Right atrium auricular region (tissue), 2 donors: Measurements from ENCODE around the gene VRK1. TPM values are rescaled to one million over a fixed set of nuclear protein-coding genes. Genes with fewer than 3 reads are reported as not detected.
"Not testable (repeated sequence)": the region's sequence is repeated elsewhere in the genome, so short reads cannot be mapped to it uniquely, and the experiment has no call there.

Experiments used
- DNase-seq: peaks from one replicate; pipeline ENCODE4 v3.0.0-alpha.2; 2019; ENCODE audit warnings: low spot score
- H3K27ac ChIP-seq, 2 donors: fragments of 200-600 bp; sonication (generic); 1 replicate in 1 of 2; 2 replicates in 1 of 2; pipeline ENCODE4 v1.5.1; 2016 to 2019
- H3K27me3 ChIP-seq, 2 donors: fragments of 200-600 bp; sonication (generic); one replicate each; pipeline versions ENCODE4 v1.5.1 to v1.6.0; 2017 to 2019
- H3K36me3 ChIP-seq: fragments of 200-600 bp; sonication (generic); one replicate; pipeline ENCODE4 v1.5.1; 2016
- H3K4me1 ChIP-seq, 2 donors: fragments of 200-600 bp; sonication (generic); one replicate each; pipeline versions ENCODE4 v1.5.1 to v1.6.0; 2017 to 2019
- H3K4me3 ChIP-seq, 2 donors: fragments of 200-600 bp; sonication (generic); 1 replicate in 1 of 2; 2 replicates in 1 of 2; pipeline ENCODE4 v1.5.1; 2017 to 2019; ENCODE audit warnings: mild to moderate bottlenecking in 1 of 2, moderate library complexity in 1 of 2
- H3K9me3 ChIP-seq, 2 donors: fragments of 200-600 bp; sonication (generic); one replicate each; pipeline ENCODE4 v1.5.1; 2019
- total RNA-seq, 2 donors: library from RNA; depleted of rRNA; stranded (reverse); fragments of >200 nt; gene quantifications; one replicate each; pipeline ENCODE4 v1.1.0, GENCODE V29; 2016
- TF ChIP-seq, protein P1 (sequence below), 2 donors: fragments of 200-600 bp; sonication (generic); IDR thresholded peaks; one replicate each; pipeline ENCODE4 v1.5.1; 2019; ENCODE audit warnings: antibody characterized with exemption in 2 of 2

Gene VRK1
- total RNA-seq, 2 donors from 2014 or later, result 8.7 to 10.0 TPM

DNA sequence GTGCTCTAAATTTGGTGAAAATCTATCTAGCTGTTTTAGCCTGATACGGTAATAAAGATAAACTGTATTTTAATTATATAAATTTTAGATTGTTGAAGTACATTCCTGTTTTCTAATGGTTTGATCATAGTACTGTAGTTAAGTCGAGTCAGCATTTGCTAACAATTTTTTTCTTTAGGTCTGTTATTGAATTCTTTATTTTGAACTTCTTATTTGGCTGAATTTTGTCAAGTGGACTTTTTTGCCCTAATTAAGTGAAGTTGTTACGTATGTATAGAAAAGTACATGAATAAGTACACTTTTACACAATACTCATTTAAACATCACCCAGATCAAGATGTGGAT is 66.8 kb downstream of the VRK1 start:
- H3K9me3 ChIP-seq, result no peaks in the 10 kb centered on the region
- TF ChIP-seq, protein P1, sequence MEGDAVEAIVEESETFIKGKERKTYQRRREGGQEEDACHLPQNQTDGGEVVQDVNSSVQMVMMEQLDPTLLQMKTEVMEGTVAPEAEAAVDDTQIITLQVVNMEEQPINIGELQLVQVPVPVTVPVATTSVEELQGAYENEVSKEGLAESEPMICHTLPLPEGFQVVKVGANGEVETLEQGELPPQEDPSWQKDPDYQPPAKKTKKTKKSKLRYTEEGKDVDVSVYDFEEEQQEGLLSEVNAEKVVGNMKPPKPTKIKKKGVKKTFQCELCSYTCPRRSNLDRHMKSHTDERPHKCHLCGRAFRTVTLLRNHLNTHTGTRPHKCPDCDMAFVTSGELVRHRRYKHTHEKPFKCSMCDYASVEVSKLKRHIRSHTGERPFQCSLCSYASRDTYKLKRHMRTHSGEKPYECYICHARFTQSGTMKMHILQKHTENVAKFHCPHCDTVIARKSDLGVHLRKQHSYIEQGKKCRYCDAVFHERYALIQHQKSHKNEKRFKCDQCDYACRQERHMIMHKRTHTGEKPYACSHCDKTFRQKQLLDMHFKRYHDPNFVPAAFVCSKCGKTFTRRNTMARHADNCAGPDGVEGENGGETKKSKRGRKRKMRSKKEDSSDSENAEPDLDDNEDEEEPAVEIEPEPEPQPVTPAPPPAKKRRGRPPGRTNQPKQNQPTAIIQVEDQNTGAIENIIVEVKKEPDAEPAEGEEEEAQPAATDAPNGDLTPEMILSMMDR (IDR thresholded peaks at IDR 0.05), result no peak
- no peaks in the 10 kb centered on the region for H3K4me1 ChIP-seq
- DNase-seq, result no peak
- no peaks in the 10 kb centered on the region for H3K27me3 ChIP-seq
- no peaks in the 10 kb centered on the region for H3K36me3 ChIP-seq
- H3K27ac ChIP-seq, result no peak overlapping the region
- no peak overlapping the region for H3K4me3 ChIP-seq

DNA sequence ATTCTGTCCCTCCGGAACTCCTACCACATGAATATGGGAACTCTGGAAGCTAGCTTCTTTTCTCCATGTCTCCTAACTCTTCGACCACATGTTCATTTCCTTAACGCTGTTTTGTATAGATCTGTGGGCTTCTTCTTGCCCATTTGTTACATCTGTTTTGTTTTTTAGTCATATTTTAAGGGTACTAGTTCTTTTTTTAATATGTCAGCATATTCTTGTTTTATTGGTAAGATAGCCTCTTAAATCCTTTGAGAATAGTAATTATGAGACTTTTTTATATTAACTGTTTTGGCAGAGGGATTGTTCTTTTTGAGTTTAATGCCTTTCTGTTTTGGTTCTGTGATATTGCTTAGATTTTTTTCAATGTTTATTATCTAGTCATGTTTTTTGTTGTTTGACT is 70.5 kb downstream of the VRK1 start:
- Histone ChIP-seq H3K9me3 (no peaks in the 10 kb centered on the region), H3K27me3 (no peaks in the 10 kb centered on the region), H3K36me3 (no peaks in the 10 kb centered on the region), H3K4me1 (no peaks in the 10 kb centered on the region), H3K27ac (no peak overlapping the region), H3K4me3 (no peak overlapping the region)
- DNase-seq, result no peak
- TF ChIP-seq, protein P1 (IDR thresholded peaks at IDR 0.05), result no peak

DNA sequence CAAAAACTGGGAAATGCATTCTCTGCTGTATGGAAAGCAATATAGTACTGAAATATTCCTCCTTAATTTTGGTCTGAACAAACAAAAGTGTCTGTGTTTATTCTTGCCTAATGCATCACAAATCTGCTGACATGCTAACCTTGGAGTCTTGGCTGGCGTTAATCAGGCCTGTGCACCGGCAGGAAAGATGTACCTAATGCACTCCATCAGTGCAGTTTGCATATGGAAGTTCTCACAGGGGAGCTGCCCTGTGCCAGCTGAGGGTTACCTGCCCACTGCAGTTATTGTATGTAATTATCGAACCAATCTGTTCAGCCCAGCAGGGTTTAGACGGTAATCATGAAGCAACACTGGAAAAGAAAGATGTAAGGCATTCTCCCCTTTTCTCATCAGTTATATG is 76.9 kb downstream of the VRK1 start:
- H3K4me3 ChIP-seq, result no peak overlapping the region
- no peak for DNase-seq
- H3K9me3 ChIP-seq, result no peaks in the 10 kb centered on the region

DNA sequence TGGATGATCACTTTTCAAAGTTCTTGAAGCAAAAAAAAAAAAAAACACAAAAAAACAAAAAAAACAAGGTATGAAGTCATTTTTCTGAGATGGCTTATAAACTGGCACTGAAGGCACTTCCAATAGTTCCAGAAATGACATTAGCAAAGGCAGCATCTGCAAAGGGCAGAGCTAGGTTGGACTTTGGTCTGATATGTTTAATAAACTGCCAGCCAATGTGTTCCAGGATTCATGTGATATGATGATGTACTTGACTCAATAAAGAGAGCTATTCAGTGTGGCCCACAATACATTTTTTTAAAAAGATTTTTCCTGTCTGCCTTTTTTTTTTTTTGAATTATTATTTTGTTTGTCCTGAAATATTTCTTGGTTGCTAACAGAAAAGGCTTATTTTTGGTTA is 79.6 kb downstream of the VRK1 start:
- no peaks in the 10 kb centered on the region for H3K36me3 ChIP-seq
- no peaks in the 10 kb centered on the region for H3K4me1 ChIP-seq
- TF ChIP-seq, protein P1 (IDR thresholded peaks at IDR 0.05), result no peak
- no peaks in the 10 kb centered on the region for H3K9me3 ChIP-seq
- DNase-seq, result no peak
- H3K4me3 ChIP-seq, result no peak overlapping the region
- no peaks in the 10 kb centered on the region for H3K27me3 ChIP-seq
- H3K27ac ChIP-seq, result no peak overlapping the region

More for the DNA sequence above, 76.9 kb downstream of the VRK1 start:
- H3K27ac ChIP-seq, result no peak overlapping the region
- TF ChIP-seq, protein P1 (IDR thresholded peaks at IDR 0.05), result no peak
- no peaks in the 10 kb centered on the region for H3K4me1 ChIP-seq
- no peaks in the 10 kb centered on the region for H3K36me3 ChIP-seq
- no peaks in the 10 kb centered on the region for H3K27me3 ChIP-seq

DNA sequence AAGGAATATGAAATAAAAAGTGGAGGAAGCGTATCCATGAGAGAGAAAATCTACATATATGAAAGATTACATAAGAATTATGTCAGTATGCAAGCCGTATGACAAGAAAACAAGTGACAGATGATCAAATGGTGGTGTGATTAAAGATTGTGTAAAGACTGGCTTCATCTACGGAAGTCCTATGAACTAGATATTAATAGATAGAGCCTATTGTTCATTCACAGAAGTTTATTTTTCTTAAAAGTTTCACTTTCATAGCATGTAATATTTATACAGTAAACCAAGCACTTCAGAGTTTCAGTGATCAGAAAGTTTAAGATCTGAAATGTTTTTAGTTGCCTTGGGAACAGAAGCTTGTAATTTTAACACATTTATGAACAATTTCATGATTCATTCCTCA is 84.5 kb downstream of the VRK1 start:
- TF ChIP-seq, protein P1 (IDR thresholded peaks at IDR 0.05), result no peak
- H3K36me3 ChIP-seq, result no peaks in the 10 kb centered on the region
- no peak overlapping the region for H3K4me3 ChIP-seq
- no peaks in the 10 kb centered on the region for H3K27me3 ChIP-seq
- no peak for DNase-seq
- no peaks in the 10 kb centered on the region for H3K4me1 ChIP-seq
- no peak overlapping the region for H3K27ac ChIP-seq
- peaks cover 0 to 4% of the 10 kb centered on the region in 2 donors for H3K9me3 ChIP-seq

DNA sequence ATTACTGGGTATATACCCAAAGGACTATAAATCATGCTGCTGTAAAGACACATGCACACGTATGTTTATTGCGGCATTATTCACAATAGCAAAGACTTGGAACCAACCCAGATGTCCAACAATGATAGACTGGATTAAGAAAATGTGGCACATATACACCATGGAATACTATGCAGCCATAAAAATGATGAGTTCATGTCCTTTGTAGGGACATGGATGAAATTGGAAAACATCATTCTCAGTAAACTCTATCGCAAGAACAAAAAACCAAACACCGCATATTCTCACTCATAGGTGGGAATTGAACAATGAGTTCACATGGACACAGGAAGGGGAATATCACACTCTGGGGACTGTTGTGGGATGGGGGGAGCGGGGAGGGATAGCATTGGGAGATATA is 86.8 kb downstream of the VRK1 start:
- not testable (repeated sequence) for H3K4me3 ChIP-seq, H3K27me3 ChIP-seq, H3K27ac ChIP-seq, H3K36me3 ChIP-seq, H3K4me1 ChIP-seq, DNase-seq, H3K9me3 ChIP-seq
